Stomach (tissue), 4 donors: ENCODE measurements around the gene NRP2.

Experiments used
- EP300 ChIP-seq: sonication (generic); formaldehyde crosslinking; IDR thresholded peaks from one replicate; pipeline ENCODE4 v1.6.1; 2017; ENCODE audit warnings: antibody characterized with exemption
- POLR2A ChIP-seq, 4 donors: fragments of 450-650 bp; IDR thresholded peaks; one replicate each; pipeline ENCODE4 v1.6.1; 2016; ENCODE audit warnings: antibody characterized with exemption in 4 of 4, control low read depth in 2 of 4, mild to moderate bottlenecking in 1 of 4, moderate library complexity in 1 of 4
- POLR2AphosphoS5 ChIP-seq, 3 donors: sonication (generic); formaldehyde crosslinking; IDR thresholded peaks; one replicate each; pipeline ENCODE4 v1.6.1; 2016; ENCODE audit warnings: antibody characterized with exemption in 3 of 3
- TF ChIP-seq, protein P1 (sequence below), 7 experiments: fragments of 450-650 bp in 4 of 7; fragments of 200-600 bp in 3 of 7; sonication (generic) in 3 of 7; IDR thresholded peaks; one replicate each; pipeline ENCODE4 v1.5.1; 2016 to 2019; ENCODE audit warnings: antibody characterized with exemption in 7 of 7, control low read depth in 2 of 7, mild to moderate bottlenecking in 1 of 7

DNA sequence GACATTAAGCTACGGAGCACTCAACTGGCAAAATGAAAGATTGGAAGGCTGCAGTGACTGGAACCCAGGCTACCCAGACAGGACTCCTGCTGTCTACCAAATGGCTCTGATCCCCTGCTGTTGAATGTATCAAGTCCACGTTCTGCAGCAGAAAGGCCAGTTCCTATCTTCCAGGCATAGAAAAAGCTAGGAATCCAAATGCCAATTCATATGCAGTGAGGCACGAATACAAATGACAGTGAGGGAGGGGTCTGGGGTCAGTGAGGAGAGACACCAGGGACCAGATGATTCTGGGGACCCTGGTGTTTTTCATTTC, 5.3 kb downstream of the NRP2 start:
- TF ChIP-seq, protein P1, sequence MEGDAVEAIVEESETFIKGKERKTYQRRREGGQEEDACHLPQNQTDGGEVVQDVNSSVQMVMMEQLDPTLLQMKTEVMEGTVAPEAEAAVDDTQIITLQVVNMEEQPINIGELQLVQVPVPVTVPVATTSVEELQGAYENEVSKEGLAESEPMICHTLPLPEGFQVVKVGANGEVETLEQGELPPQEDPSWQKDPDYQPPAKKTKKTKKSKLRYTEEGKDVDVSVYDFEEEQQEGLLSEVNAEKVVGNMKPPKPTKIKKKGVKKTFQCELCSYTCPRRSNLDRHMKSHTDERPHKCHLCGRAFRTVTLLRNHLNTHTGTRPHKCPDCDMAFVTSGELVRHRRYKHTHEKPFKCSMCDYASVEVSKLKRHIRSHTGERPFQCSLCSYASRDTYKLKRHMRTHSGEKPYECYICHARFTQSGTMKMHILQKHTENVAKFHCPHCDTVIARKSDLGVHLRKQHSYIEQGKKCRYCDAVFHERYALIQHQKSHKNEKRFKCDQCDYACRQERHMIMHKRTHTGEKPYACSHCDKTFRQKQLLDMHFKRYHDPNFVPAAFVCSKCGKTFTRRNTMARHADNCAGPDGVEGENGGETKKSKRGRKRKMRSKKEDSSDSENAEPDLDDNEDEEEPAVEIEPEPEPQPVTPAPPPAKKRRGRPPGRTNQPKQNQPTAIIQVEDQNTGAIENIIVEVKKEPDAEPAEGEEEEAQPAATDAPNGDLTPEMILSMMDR (IDR thresholded peaks at IDR 0.05), result no peak
- TF ChIP-seq POLR2A (IDR thresholded peaks at IDR 0.05) (no peak), POLR2AphosphoS5 (IDR thresholded peaks at IDR 0.05) (no peak), EP300 (no peak)
